ENCODE data around the gene MRGPRG. TPM values are rescaled to one million over a fixed set of nuclear protein-coding genes. Genes with fewer than 3 reads are reported as not detected.

Gene MRGPRG
- polyA plus RNA-seq, 1 donor = not detected

- no peak for DNase-seq
- Histone ChIP-seq H3K9me3 (ENCODE audit: control insufficient read depth, low read depth, low read length) (no peaks in the 10 kb centered on the region), H3K27ac (ENCODE audit: low read length) (no peak overlapping the region), H3K27me3 (ENCODE audit: control insufficient read depth, insufficient read depth, low read length) (no peaks in the 10 kb centered on the region), H3K4me1 (ENCODE audit: control insufficient read depth, insufficient read depth, low read length) (no peaks in the 10 kb centered on the region), H3K4me3 (ENCODE audit: low read length) (no peak overlapping the region), H3K36me3 (ENCODE audit: control insufficient read depth, insufficient read depth, low read length) (no peaks in the 10 kb centered on the region)
- no CpG with 5 or more reads among the region's 4 CpGs for WGBS (ENCODE audit: insufficient coverage, low lambda C conversion rate)
Measured at GRCh38 chr11:3182462-3182852, 36.2 kb downstream of the MRGPRG start.

- DNase-seq = no peak
- Histone ChIP-seq H3K27ac (ENCODE audit: low read length) (no peak overlapping the region), H3K4me1 (ENCODE audit: control insufficient read depth, insufficient read depth, low read length) (no peaks in the 10 kb centered on the region), H3K4me3 (ENCODE audit: low read length) (no peak overlapping the region), H3K36me3 (ENCODE audit: control insufficient read depth, insufficient read depth, low read length) (no peaks in the 10 kb centered on the region), H3K27me3 (ENCODE audit: control insufficient read depth, insufficient read depth, low read length) (no peaks in the 10 kb centered on the region), H3K9me3 (ENCODE audit: control insufficient read depth, low read depth, low read length) (no peaks in the 10 kb centered on the region)
- no CpG with 5 or more reads among the region's 12 CpGs for WGBS (ENCODE audit: insufficient coverage, low lambda C conversion rate)
Measured at GRCh38 chr11:3181725-3182461, 36.7 kb downstream of the MRGPRG start.

GRCh38 chr11:3180869-3181268 lies 37.7 kb downstream of the MRGPRG start:
- no peak for DNase-seq
- Histone ChIP-seq H3K4me1 (ENCODE audit: control insufficient read depth, insufficient read depth, low read length) (no peaks in the 10 kb centered on the region), H3K27ac (ENCODE audit: low read length) (no peak overlapping the region), H3K9me3 (ENCODE audit: control insufficient read depth, low read depth, low read length) (no peaks in the 10 kb centered on the region), H3K4me3 (ENCODE audit: low read length) (no peak overlapping the region), H3K36me3 (ENCODE audit: control insufficient read depth, insufficient read depth, low read length) (no peaks in the 10 kb centered on the region), H3K27me3 (ENCODE audit: control insufficient read depth, insufficient read depth, low read length) (no peaks in the 10 kb centered on the region)
- WGBS (ENCODE audit: insufficient coverage, low lambda C conversion rate) = no CpG with 5 or more reads among the region's 5 CpGs

- no peaks in the 10 kb centered on the region for H3K4me1 ChIP-seq (ENCODE audit: control insufficient read depth, insufficient read depth, low read length)
- no CpG with 5 or more reads among the region's 2 CpGs for WGBS (ENCODE audit: insufficient coverage, low lambda C conversion rate)
- DNase-seq = no peak
- no peak overlapping the region for H3K27ac ChIP-seq (ENCODE audit: low read length)
- no peak overlapping the region for H3K4me3 ChIP-seq (ENCODE audit: low read length)
- no peaks in the 10 kb centered on the region for H3K36me3 ChIP-seq (ENCODE audit: control insufficient read depth, insufficient read depth, low read length)
- no peaks in the 10 kb centered on the region for H3K27me3 ChIP-seq (ENCODE audit: control insufficient read depth, insufficient read depth, low read length)
- no peaks in the 10 kb centered on the region for H3K9me3 ChIP-seq (ENCODE audit: control insufficient read depth, low read depth, low read length)
Measured at GRCh38 chr11:3178349-3178748, 40.3 kb downstream of the MRGPRG start.

- H3K27ac ChIP-seq (ENCODE audit: low read length) = no peak overlapping the region
- H3K4me1 ChIP-seq (ENCODE audit: control insufficient read depth, insufficient read depth, low read length) = no peaks in the 10 kb centered on the region
- H3K9me3 ChIP-seq (ENCODE audit: control insufficient read depth, low read depth, low read length) = no peaks in the 10 kb centered on the region
- no peak for DNase-seq
- peaks cover 2% of the 10 kb centered on the region for H3K27me3 ChIP-seq (ENCODE audit: control insufficient read depth, insufficient read depth, low read length)
- no CpG with 5 or more reads among the region's 2 CpGs for WGBS (ENCODE audit: insufficient coverage, low lambda C conversion rate)
- H3K36me3 ChIP-seq (ENCODE audit: control insufficient read depth, insufficient read depth, low read length) = no peaks in the 10 kb centered on the region
- H3K4me3 ChIP-seq (ENCODE audit: low read length) = no peak overlapping the region
Measured at GRCh38 chr11:3177931-3178330, 40.7 kb downstream of the MRGPRG start.

- H3K4me1 ChIP-seq (ENCODE audit: control insufficient read depth, insufficient read depth, low read length) = no peaks in the 10 kb centered on the region
- no peaks in the 10 kb centered on the region for H3K36me3 ChIP-seq (ENCODE audit: control insufficient read depth, insufficient read depth, low read length)
- no peak for DNase-seq
- no peak overlapping the region for H3K4me3 ChIP-seq (ENCODE audit: low read length)
- H3K9me3 ChIP-seq (ENCODE audit: control insufficient read depth, low read depth, low read length) = no peaks in the 10 kb centered on the region
- H3K27me3 ChIP-seq (ENCODE audit: control insufficient read depth, insufficient read depth, low read length) = peaks cover 3% of the 10 kb centered on the region
- H3K27ac ChIP-seq (ENCODE audit: low read length) = no peak overlapping the region
Measured at GRCh38 chr11:3176487-3176886, 42.1 kb downstream of the MRGPRG start.

GRCh38 chr11:3175194-3175593 lies 43.4 kb downstream of the MRGPRG start:
- no peaks in the 10 kb centered on the region for H3K36me3 ChIP-seq (ENCODE audit: control insufficient read depth, insufficient read depth, low read length)
- H3K9me3 ChIP-seq (ENCODE audit: control insufficient read depth, low read depth, low read length) = no peaks in the 10 kb centered on the region
- no peak for DNase-seq
- H3K4me3 ChIP-seq (ENCODE audit: low read length) = no peak overlapping the region
- no peaks in the 10 kb centered on the region for H3K4me1 ChIP-seq (ENCODE audit: control insufficient read depth, insufficient read depth, low read length)
- H3K27ac ChIP-seq (ENCODE audit: low read length) = no peak overlapping the region
- peaks cover 16% of the 10 kb centered on the region for H3K27me3 ChIP-seq (ENCODE audit: control insufficient read depth, insufficient read depth, low read length)

GRCh38 chr11:3174387-3174786 lies 44.2 kb downstream of the MRGPRG start:
- 92% methylated on average over 2 of the region's 3 CpGs for WGBS (ENCODE audit: insufficient coverage, low lambda C conversion rate)
- Histone ChIP-seq H3K27me3 (ENCODE audit: control insufficient read depth, insufficient read depth, low read length) (peaks cover 24% of the 10 kb centered on the region), H3K4me3 (ENCODE audit: low read length) (no peak overlapping the region)

GRCh38 chr11:3173795-3174194 lies 44.8 kb downstream of the MRGPRG start:
- Histone ChIP-seq H3K4me3 (ENCODE audit: low read length) (no peak overlapping the region), H3K36me3 (ENCODE audit: control insufficient read depth, insufficient read depth, low read length) (no peaks in the 10 kb centered on the region), H3K4me1 (ENCODE audit: control insufficient read depth, insufficient read depth, low read length) (peaks cover 8% of the 10 kb centered on the region), H3K27ac (ENCODE audit: low read length) (no peak overlapping the region), H3K9me3 (ENCODE audit: control insufficient read depth, low read depth, low read length) (no peaks in the 10 kb centered on the region), H3K27me3 (ENCODE audit: control insufficient read depth, insufficient read depth, low read length) (peaks cover 30% of the 10 kb centered on the region)
- no peak for DNase-seq
- WGBS (ENCODE audit: insufficient coverage, low lambda C conversion rate) = no CpG with 5 or more reads among the region's 2 CpGs

More at GRCh38 chr11:3174387-3174786, 44.2 kb downstream of the MRGPRG start:
- Histone ChIP-seq H3K9me3 (ENCODE audit: control insufficient read depth, low read depth, low read length) (no peaks in the 10 kb centered on the region), H3K4me1 (ENCODE audit: control insufficient read depth, insufficient read depth, low read length) (peaks cover 2% of the 10 kb centered on the region), H3K36me3 (ENCODE audit: control insufficient read depth, insufficient read depth, low read length) (no peaks in the 10 kb centered on the region), H3K27ac (ENCODE audit: low read length) (no peak overlapping the region)
- DNase-seq = no peak

GRCh38 chr11:3171931-3172560 lies 46.6 kb downstream of the MRGPRG start:
- H3K4me3 ChIP-seq (ENCODE audit: low read length) = no peak overlapping the region
- peaks cover 36% of the 10 kb centered on the region for H3K27me3 ChIP-seq (ENCODE audit: control insufficient read depth, insufficient read depth, low read length)
- WGBS (ENCODE audit: insufficient coverage, low lambda C conversion rate) = no CpG with 5 or more reads among the region's 12 CpGs
- no peaks in the 10 kb centered on the region for H3K9me3 ChIP-seq (ENCODE audit: control insufficient read depth, low read depth, low read length)
- no peaks in the 10 kb centered on the region for H3K36me3 ChIP-seq (ENCODE audit: control insufficient read depth, insufficient read depth, low read length)
- H3K27ac ChIP-seq (ENCODE audit: low read length) = no peak overlapping the region
- no peak for DNase-seq
- H3K4me1 ChIP-seq (ENCODE audit: control insufficient read depth, insufficient read depth, low read length) = peaks cover 13% of the 10 kb centered on the region

Measured in large intestine (tissue), 3 donors.